HG03064 (cell line): ENCODE measurements around the gene OR5P2.
A peak's percentile ranks its signal among the peaks of the same experiment; 100 is the strongest.
"Not testable (repeated sequence)": the region's sequence is repeated elsewhere in the genome, so short reads cannot be mapped to it uniquely, and the experiment has no call there.

ENCODE experiments used
- ATAC-seq: cut with Tn5 transposase; IDR thresholded peaks from one replicate; pipeline ENCODE4 v1.9.1; 2021; ENCODE audit warnings: low read depth; ENCODE audit not compliant: unreplicated experiment

OR5P2 gene, protein sequence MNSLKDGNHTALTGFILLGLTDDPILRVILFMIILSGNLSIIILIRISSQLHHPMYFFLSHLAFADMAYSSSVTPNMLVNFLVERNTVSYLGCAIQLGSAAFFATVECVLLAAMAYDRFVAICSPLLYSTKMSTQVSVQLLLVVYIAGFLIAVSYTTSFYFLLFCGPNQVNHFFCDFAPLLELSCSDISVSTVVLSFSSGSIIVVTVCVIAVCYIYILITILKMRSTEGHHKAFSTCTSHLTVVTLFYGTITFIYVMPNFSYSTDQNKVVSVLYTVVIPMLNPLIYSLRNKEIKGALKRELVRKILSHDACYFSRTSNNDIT

DNA sequence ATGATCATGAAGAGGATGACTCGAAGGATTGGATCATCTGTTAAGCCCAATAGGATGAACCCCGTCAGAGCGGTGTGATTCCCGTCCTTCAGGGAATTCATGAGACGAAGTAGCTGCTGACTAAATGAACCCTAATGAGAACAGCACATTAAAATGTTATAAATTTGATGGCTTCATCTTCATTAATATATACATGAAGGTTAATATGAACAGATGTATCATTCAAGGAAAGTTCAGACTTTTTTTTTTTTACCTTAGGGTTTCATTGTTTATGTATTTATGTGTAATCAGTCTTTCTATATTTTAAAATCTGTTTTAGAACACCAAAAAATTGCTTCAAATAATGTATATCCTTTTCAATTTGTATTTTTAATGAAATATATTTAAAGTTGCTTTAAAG lies at the start of gene OR5P2:
Gene OR5P2 (minus strand): TSS at position 101 of the 400 bp plus-strand sequence. CDS start 0 bp downstream, at position 101.
- no peak for ATAC-seq

DNA sequence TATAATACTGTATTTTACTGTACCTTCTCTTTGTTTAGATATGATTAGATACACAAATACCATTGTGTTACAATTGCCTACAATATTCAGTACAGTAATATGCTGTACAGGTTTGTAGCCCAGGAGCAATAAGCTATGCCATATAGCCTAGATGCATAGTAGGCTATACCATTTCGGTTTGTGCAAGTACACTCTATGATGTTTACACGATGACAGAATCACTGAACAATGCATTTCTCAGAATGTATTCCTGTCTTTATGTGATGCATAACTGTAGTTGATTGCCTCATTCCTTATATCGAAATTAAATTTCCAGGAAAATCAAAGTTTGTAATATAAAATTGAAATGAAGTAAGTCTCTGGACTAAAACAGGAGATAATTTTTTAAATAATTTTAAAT lies 49.3 kb upstream of the OR5P2 start:
- no peak for ATAC-seq

- no peak for ATAC-seq
Measured at GRCh38 chr11:7844986-7845385, 48.2 kb upstream of the OR5P2 start.

DNA sequence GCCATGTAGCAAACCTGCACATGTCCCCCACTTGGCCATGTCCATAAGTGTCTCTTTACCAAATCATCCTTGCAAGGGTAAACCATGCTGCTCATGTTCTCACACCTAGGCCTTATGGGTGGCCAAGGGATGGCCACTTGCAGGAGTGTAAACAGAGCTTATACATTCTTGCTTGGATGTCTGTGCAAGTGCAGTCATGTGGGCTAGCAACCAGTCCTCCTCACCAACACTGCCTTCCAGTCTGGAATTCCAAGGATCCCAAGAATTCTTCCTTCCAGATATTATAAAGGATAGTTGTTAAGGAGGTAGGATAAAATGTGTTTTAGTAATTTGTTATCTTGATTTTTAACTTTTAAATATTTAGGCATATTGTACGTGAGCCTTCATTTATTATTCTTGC lies 47.8 kb upstream of the OR5P2 start:
- no peak for ATAC-seq

- no peak for ATAC-seq
Measured at GRCh38 chr11:7840578-7840977, 43.8 kb upstream of the OR5P2 start.

DNA sequence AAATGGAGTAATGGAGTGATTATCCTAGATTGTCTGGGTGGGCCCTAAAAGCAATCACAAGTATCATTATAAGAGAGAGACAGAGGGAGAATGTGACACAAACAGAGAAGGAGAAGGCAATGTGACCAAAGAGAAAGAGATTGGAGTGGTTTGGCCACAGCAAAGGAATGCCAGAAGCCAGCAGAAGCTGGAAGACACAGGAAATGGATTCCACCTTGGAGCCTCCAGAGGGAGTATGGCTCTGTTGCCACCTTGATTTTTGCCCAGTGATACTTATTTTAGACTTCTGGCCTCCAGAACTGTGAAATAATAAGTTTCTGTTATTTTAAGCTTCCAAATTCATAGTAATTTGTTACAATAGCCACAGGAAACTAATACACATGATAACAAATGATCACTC lies 36.8 kb upstream of the OR5P2 start:
- no peak for ATAC-seq

DNA sequence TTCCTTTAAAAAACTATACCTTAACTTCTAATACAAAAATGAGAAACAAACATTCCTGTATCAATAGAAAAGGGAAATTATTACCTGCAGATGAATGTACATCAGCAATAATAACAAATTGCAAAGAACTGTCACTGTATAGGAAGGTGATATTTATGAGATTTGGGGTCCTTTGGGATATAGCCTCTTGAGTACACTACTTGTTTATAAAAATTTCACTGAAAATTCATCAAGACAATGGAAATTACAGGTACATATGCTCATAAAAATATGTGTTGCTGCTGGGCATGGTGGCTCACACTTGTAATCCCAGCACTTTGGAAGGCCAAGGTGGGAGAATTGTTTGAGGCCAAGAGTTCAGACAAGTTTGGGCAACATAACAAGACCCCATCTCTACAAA lies 34.0 kb upstream of the OR5P2 start, which contains the start of gene OR5P3:
Gene OR5P3 (minus strand): TSS at position 101 of the 400 bp plus-strand sequence.
- no peak for ATAC-seq

DNA sequence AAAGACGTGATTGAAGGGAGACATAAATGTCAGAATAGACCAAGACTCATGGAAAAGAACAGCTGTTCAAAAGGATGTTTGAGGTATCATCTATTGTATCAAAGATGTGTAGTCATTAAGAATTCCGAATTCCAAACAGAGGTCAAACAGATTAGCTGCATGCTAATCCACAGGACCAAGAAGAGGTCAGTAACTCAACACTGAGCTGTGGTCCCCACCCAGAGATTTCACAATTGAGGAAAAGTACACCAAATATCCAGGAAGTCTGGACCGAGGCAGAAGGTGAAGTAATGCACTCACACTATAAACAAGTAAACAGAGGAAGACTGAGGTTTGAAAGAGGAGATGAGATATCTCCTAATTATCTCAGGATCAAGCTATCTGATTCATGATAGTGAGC lies 29.6 kb upstream of the OR5P2 start:
- no peak for ATAC-seq

DNA sequence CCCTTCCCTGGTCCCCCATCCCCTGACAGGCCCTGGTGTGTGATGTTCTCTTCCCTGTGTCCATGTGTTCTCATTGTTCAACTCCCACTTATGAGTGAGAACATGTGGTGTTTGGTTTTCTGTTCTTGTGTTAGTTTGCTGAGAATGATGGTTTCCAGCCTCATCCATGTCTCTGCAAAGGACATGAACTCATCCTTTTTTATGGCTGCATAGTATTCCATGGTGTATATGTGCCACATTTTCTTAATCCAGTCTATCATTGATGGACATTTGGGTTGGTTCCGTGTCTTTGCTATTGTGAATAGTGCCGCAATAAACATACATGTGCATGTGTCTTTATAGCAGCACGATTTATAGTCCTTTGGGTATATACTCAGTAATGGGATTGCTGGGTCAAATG lies 23.7 kb upstream of the OR5P2 start:
- ATAC-seq, result not testable (repeated sequence)

DNA sequence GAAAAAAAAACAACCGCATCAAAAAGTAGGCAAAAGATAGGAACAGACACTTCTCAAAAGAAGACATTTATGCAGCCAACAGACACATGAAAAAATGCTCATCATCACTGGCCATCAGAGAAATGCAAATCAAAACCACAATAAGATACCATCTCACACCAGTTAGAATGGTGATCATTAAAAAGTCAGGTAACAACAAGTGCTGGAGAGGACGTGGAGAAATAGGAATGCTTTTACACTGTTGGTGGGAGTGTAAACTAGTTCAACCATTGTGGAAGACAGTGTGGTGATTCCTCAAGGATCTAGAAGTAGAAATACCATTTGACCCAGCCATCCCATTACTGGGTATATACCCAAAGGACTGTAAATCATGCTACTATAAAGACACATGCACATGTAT lies 18.2 kb upstream of the OR5P2 start:
- ATAC-seq, result not testable (repeated sequence)

DNA sequence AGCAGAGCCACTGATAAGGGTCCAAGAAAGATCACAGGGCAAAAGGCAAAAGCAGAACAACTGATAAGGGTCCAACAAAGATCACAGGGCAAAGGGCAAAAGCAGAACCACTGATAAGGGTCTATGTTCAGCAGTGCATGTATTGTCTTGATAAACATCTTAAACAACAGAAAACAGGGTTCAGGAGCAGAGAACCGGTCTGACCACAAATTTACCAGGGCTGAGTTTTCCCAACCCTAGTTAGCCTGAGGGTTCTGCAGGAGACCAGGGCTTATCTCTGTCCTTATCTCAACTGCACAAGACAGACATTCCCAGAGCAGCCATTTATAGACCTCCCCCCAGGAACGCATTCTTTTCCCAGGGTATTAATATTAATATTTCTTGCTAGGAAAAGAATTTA lies 13.6 kb upstream of the OR5P2 start:
- not testable (repeated sequence) for ATAC-seq

GRCh38 chr11:7793233-7793632 lies 3.5 kb downstream of the OR5P2 start:
- ATAC-seq, result no peak

DNA sequence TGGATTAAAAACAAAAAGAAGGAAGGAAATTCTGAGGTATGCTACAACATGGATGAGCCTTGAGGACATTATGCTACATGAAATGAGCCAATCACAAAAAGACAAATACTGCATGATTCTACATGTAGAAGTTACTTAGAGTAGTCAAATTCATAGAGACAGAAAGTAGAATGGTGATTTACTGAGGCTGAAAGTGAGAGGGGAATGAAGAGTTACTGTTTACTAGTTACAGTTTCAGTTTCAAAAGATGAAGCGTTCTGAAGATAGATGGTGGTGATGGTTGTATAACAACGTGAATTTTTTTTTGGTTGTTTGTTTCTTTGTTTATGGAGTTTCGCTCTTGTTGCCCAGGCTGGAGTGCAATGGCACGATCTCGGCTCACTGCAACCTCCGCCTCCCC lies 9.5 kb downstream of the OR5P2 start:
- peak; percentile 100 for ATAC-seq

- ATAC-seq, result no peak
Measured at GRCh38 chr11:7775689-7776088, 21.1 kb downstream of the OR5P2 start.

GRCh38 chr11:7764301-7764700 lies 32.4 kb downstream of the OR5P2 start:
- not testable (repeated sequence) for ATAC-seq

DNA sequence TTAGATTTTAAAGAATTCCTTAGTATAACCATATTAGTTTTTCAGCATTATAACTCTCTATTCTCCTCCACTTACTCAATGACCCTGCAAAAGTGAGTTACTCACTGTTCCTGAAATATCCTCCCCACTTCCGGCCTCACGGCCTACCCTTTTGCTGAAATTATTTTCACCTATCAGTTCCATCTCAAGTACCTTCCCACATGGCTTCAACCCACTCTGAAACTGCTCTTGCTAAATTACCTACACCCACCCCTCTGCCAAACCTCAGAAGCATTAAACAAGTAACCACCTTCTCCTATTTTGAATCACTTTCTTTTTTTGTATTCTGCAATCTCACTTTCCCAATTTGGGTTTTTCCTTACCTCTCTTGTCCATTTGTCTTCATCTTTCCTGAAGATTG lies 37.7 kb downstream of the OR5P2 start:
- no peak for ATAC-seq

DNA sequence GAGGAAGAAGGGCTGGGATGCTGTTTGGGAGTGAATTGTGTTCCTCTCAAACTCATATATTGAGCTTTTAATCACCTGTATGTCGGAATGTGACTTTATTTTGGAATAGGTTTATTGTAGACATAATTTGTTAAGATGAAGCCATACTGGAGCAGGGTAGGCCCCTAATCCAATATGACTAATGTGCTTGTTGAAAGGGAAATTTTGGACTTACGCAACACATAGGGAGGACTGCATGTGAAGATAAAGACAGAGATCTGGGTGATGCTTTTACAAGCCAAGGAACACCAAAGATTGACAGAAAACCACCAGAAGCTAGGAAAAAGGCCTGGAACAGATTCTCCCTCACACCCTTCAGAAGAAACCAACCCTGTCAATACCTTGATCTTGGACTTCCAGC lies 47.3 kb downstream of the OR5P2 start:
- ATAC-seq, result no peak
